Nephron progenitor cell (in vitro differentiated cells): ENCODE results near the gene P2RY11.
A peak's percentile ranks its signal among the peaks of the same experiment; 100 is the strongest.

Experiments used
- DNase-seq: peaks from one replicate; pipeline ENCODE4 v3.0.0; 2021
- H3K27ac Mint-ChIP-seq: 2 replicates; pipeline ENCODE4 v1.8.0; 2021; ENCODE audit warnings: mild to moderate bottlenecking, moderate library complexity, mixed read lengths
- H3K27me3 Mint-ChIP-seq: 2 replicates; pipeline ENCODE4 v1.8.0; 2021; ENCODE audit warnings: mild to moderate bottlenecking, low read depth, mixed read lengths; ENCODE audit not compliant: poor library complexity
- H3K36me3 Mint-ChIP-seq: 2 replicates; pipeline ENCODE4 v1.8.0; 2021; ENCODE audit warnings: low read depth, mixed read lengths
- H3K4me1 Mint-ChIP-seq: 2 replicates; pipeline ENCODE4 v1.8.0; 2021; ENCODE audit warnings: mixed read lengths
- H3K4me3 Mint-ChIP-seq: 2 replicates; pipeline ENCODE4 v1.8.0; 2021; ENCODE audit warnings: mild to moderate bottlenecking, moderate library complexity, mixed read lengths
- H3K9me3 Mint-ChIP-seq: 2 replicates; pipeline ENCODE4 v1.8.0; 2021; ENCODE audit warnings: mild to moderate bottlenecking, moderate library complexity, mixed read lengths
- TF ChIP-seq, protein P1 (sequence below): fragments of 200-600 bp; sonication (generic); IDR thresholded peaks from 2 replicates; pipeline ENCODE4 v1.5.0; 2021; ENCODE audit warnings: antibody characterized with exemption

P2RY11 gene

DNA sequence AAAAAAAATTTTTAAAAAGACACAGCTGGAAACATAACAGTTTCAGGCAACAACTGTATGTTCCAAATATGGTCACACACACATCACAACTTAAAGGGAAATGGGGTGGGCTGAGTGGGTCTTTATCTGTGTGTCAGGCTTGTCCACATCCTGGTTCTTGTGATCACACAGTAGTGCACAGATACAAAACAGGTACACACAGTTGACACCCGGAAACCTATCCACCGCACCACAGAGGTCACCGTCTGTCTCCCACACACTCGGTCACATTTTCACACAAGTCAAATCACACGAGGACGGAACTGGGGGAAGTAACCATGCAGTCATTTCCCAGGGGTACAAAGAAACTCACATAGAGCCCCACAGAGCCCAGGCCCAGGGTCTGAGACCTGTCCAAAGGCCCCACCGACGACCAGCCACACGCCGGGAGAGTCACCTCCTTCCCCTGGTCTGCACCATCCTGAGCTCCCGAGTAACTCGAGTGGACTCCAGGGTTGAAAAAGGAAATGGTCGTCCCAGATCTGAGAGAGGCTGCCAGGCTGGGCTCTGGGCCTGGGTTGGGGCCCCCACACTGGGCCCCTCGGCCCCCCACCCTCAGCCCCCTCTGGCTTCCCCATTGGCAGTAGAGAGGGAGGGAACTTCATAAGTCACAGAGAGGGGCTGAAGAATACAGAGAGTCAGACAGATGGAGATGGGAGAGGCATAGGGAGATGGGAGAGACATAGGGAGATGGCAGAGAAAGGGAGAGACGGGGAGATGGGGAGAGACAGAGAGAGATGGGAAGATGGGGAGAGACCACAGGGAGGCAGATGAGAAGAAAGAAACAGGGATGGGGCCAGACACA lies 6.6 kb upstream of the P2RY11 start:
- Mint-ChIP-seq H3K36me3 (peaks cover 25% of the 10 kb centered on the region), H3K9me3 (no peaks in the 10 kb centered on the region), H3K4me3 (peak overlapping the region; percentile 96), H3K27ac (peak overlapping the region; percentile 91), H3K4me1 (peaks cover 48% of the 10 kb centered on the region), H3K27me3 (peaks cover 21% of the 10 kb centered on the region)
- TF ChIP-seq, protein P1, sequence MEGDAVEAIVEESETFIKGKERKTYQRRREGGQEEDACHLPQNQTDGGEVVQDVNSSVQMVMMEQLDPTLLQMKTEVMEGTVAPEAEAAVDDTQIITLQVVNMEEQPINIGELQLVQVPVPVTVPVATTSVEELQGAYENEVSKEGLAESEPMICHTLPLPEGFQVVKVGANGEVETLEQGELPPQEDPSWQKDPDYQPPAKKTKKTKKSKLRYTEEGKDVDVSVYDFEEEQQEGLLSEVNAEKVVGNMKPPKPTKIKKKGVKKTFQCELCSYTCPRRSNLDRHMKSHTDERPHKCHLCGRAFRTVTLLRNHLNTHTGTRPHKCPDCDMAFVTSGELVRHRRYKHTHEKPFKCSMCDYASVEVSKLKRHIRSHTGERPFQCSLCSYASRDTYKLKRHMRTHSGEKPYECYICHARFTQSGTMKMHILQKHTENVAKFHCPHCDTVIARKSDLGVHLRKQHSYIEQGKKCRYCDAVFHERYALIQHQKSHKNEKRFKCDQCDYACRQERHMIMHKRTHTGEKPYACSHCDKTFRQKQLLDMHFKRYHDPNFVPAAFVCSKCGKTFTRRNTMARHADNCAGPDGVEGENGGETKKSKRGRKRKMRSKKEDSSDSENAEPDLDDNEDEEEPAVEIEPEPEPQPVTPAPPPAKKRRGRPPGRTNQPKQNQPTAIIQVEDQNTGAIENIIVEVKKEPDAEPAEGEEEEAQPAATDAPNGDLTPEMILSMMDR = no peak
- no peak for DNase-seq

DNA sequence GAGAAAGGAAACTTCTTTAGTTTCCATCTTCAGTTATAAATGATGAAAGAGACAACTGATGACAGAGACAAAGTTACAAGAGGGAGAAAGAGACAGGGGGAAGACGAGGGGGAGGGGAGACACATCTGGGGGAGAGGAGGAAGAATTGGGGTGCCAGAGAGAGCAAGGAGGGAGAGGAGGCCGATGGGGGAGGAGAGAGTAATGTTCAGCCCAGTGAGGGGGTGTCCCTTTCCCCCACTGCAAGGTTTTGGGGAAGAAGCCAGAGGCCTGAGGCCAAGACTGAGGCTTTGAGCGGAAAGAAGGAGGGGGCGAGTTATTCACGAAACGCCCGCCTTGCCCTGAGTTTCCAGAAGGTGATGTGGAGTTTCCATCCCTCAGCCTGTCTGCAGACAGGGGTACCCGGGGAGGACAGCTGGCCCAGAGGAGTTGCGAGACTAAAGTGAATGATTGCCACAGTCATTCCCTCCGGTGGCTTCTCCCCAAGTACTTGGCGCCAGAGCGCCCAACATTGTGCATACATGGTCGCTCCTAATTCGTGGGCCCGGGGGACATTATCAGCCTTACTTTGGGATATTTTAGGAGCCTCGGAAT lies 5.9 kb upstream of the P2RY11 start:
- H3K4me1 Mint-ChIP-seq = peaks cover 44% of the 10 kb centered on the region
- H3K9me3 Mint-ChIP-seq = no peaks in the 10 kb centered on the region
- H3K36me3 Mint-ChIP-seq = peaks cover 28% of the 10 kb centered on the region
- DNase-seq = no peak
- peaks cover 14% of the 10 kb centered on the region for H3K27me3 Mint-ChIP-seq
- peak overlapping the region; percentile 96 for H3K4me3 Mint-ChIP-seq
- TF ChIP-seq, protein P1 = no peak
- no peak overlapping the region for H3K27ac Mint-ChIP-seq

DNA sequence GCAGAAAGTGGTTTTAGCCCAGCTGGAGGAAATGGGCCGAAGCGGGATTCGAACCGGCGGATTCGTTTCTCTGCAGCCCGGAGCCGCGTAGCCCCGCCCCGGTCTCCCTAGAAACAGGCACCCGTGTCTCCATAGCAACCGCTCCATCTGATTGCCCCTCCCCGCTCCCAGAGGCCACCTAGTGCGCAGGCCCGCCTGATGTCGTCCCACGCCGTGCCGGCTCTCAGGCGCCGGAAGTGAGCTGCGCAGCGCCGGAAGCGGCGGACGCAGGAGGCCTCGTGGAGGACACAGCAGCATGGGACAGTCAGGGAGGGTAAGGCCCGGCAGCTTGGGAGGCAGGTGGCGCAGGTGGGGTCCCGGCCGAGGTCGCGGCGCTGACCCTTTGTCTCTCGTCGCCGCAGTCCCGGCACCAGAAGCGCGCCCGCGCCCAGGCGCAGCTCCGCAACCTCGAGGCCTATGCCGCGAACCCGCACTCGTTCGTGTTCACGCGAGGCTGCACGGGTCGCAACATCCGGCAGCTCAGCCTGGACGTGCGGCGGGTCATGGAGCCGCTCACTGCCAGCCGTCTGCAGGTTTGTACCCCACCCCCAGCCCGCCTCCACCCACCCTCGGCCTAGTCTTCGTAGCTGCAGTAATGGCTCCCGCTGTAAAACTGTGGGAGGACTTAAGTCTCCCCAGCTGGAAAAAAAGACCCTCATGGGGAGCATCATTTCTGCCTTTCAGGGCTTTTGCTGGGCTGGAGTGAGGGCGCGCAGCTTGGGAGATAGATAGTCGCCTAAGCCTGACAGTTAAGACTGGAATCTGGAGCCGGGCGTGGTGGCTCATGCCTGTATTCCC lies 5.2 kb upstream of the P2RY11 start, which contains the start of gene PPAN:
PPAN (plus strand) TSS at position 263 of the 837 bp plus-strand sequence; CDS start at position 296, 33 bp downstream.
- peak within 1 kb of the TSS; percentile 92 for H3K27ac Mint-ChIP-seq
- peaks cover 43% of the 10 kb centered on the region for H3K4me1 Mint-ChIP-seq
- peak within 1 kb of the TSS; percentile 96 for H3K4me3 Mint-ChIP-seq
- H3K27me3 Mint-ChIP-seq = peaks cover 8% of the 10 kb centered on the region
- H3K9me3 Mint-ChIP-seq = no peaks in the 10 kb centered on the region
- TF ChIP-seq, protein P1 = no peak
- DNase-seq = peak; percentile 96
- peaks cover 30% of the 10 kb centered on the region for H3K36me3 Mint-ChIP-seq

DNA sequence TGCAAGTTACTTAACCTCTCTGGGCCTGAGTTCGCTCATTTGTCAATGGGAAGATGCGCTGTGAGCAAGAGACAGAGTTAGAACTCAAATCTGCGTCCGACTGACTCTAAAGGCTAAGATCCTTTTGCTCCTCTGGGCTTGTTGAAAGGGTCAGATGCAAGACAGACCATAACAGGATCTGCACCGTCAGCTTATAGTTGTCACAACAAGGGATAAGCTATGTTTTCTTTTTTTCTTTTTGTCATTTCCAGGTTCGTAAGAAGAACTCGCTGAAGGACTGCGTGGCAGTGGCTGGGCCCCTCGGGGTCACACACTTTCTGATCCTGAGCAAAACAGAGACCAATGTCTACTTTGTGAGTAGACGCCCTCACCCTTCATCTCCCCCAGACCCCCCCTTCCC lies 4.2 kb upstream of the P2RY11 start:
- TF ChIP-seq, protein P1 = no peak
- no peak for DNase-seq
- Mint-ChIP-seq H3K4me3 (peak overlapping the region; percentile 96), H3K27me3 (peaks cover 8% of the 10 kb centered on the region), H3K4me1 (peaks cover 38% of the 10 kb centered on the region), H3K9me3 (no peaks in the 10 kb centered on the region), H3K36me3 (peaks cover 30% of the 10 kb centered on the region), H3K27ac (peak overlapping the region; percentile 92)

DNA sequence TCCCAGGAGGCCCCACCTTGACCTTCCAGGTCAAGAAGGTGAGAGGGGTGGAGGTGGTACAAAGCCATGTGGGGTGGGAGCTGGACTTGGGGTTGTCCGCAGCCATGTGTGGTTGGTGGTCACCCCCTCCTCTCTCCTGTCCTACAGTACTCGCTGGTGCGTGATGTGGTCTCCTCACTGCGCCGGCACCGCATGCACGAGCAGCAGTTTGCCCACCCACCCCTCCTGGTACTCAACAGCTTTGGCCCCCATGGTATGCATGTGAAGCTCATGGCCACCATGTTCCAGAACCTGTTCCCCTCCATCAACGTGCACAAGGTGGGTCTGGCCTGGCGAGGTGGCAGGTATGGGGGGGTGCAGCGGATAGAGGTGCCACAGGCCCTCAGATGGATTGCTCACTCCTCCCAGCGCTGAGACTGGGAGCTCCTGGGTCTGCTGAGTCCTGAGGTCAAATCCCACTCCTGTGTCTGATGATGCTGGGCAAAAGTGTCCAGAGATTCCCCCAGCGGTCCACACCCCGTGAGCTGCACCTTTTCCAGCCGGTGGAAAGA lies 3.6 kb upstream of the P2RY11 start:
- H3K27me3 Mint-ChIP-seq = peaks cover 7% of the 10 kb centered on the region
- no peak overlapping the region for H3K27ac Mint-ChIP-seq
- peak overlapping the region; percentile 96 for H3K4me3 Mint-ChIP-seq
- H3K9me3 Mint-ChIP-seq = no peaks in the 10 kb centered on the region
- peaks cover 31% of the 10 kb centered on the region for H3K4me1 Mint-ChIP-seq
- no peak for DNase-seq
- TF ChIP-seq, protein P1 = no peak
- peaks cover 30% of the 10 kb centered on the region for H3K36me3 Mint-ChIP-seq
